Measurements from ENCODE around the gene SHROOM2.

The SHROOM2 gene

GRCh38 chrX:9890681-9891091, 104.5 kb downstream of the SHROOM2 start:
- Mint-ChIP-seq H3K27ac (no peak overlapping the region), H3K9me3 (no peaks in the 10 kb centered on the region), H3K4me3 (no peak overlapping the region), H3K4me1 (ENCODE audit: low read depth) (peaks cover 17% of the 10 kb centered on the region), H3K36me3 (ENCODE audit: low read depth) (no peaks in the 10 kb centered on the region), H3K27me3 (peaks cover 8% of the 10 kb centered on the region)
- intact Hi-C loops (cut with micrococcal nuclease) = no loop called here

GRCh38 chrX:9895225-9895912, 109.1 kb downstream of the SHROOM2 start:
- intact Hi-C loops (cut with micrococcal nuclease) = no loop called here
- Mint-ChIP-seq H3K36me3 (ENCODE audit: low read depth) (no peaks in the 10 kb centered on the region), H3K27me3 (peaks cover 18% of the 10 kb centered on the region), H3K4me1 (ENCODE audit: low read depth) (no peaks in the 10 kb centered on the region), H3K27ac (no peak overlapping the region), H3K9me3 (no peaks in the 10 kb centered on the region), H3K4me3 (no peak overlapping the region)

GRCh38 chrX:9897761-9898161, 111.5 kb downstream of the SHROOM2 start:
- H3K4me1 Mint-ChIP-seq (ENCODE audit: low read depth) = peaks cover 4% of the 10 kb centered on the region
- H3K4me3 Mint-ChIP-seq = no peak overlapping the region
- no peaks in the 10 kb centered on the region for H3K9me3 Mint-ChIP-seq
- no peak overlapping the region for H3K27ac Mint-ChIP-seq
- peaks cover 19% of the 10 kb centered on the region for H3K27me3 Mint-ChIP-seq
- H3K36me3 Mint-ChIP-seq (ENCODE audit: low read depth) = no peaks in the 10 kb centered on the region
- intact Hi-C loops (cut with micrococcal nuclease) = no loop called here

- no peaks in the 10 kb centered on the region for H3K9me3 Mint-ChIP-seq
- no peak overlapping the region for H3K27ac Mint-ChIP-seq
- H3K4me3 Mint-ChIP-seq = no peak overlapping the region
- peaks cover 5% of the 10 kb centered on the region for H3K4me1 Mint-ChIP-seq (ENCODE audit: low read depth)
- H3K27me3 Mint-ChIP-seq = peaks cover 19% of the 10 kb centered on the region
- no peaks in the 10 kb centered on the region for H3K36me3 Mint-ChIP-seq (ENCODE audit: low read depth)
- intact Hi-C loops (cut with micrococcal nuclease) = no loop called here
Observed at GRCh38 chrX:9899640-9900111, 113.4 kb downstream of the SHROOM2 start.

- Mint-ChIP-seq H3K4me3 (no peak overlapping the region), H3K27me3 (peaks cover 19% of the 10 kb centered on the region), H3K36me3 (ENCODE audit: low read depth) (no peaks in the 10 kb centered on the region), H3K4me1 (ENCODE audit: low read depth) (peaks cover 19% of the 10 kb centered on the region), H3K9me3 (no peaks in the 10 kb centered on the region), H3K27ac (no peak overlapping the region)
- intact Hi-C loops (cut with micrococcal nuclease) = no loop called here
Observed at GRCh38 chrX:9902656-9903055, 116.4 kb downstream of the SHROOM2 start.

GRCh38 chrX:9903146-9903545, 116.9 kb downstream of the SHROOM2 start:
- Mint-ChIP-seq H3K9me3 (no peaks in the 10 kb centered on the region), H3K27ac (no peak overlapping the region), H3K27me3 (peaks cover 16% of the 10 kb centered on the region), H3K36me3 (ENCODE audit: low read depth) (no peaks in the 10 kb centered on the region), H3K4me3 (no peak overlapping the region), H3K4me1 (ENCODE audit: low read depth) (peaks cover 24% of the 10 kb centered on the region)
- intact Hi-C loops (cut with micrococcal nuclease) = no loop called here

GRCh38 chrX:9905288-9905687, 119.1 kb downstream of the SHROOM2 start:
- no peaks in the 10 kb centered on the region for H3K36me3 Mint-ChIP-seq (ENCODE audit: low read depth)

GRCh38 chrX:9905721-9906120, 119.5 kb downstream of the SHROOM2 start:
- Mint-ChIP-seq H3K36me3 (ENCODE audit: low read depth) (no peaks in the 10 kb centered on the region), H3K4me1 (ENCODE audit: low read depth) (peaks cover 25% of the 10 kb centered on the region), H3K27ac (no peak overlapping the region), H3K27me3 (peaks cover 8% of the 10 kb centered on the region), H3K9me3 (no peaks in the 10 kb centered on the region), H3K4me3 (no peak overlapping the region)
- intact Hi-C loops (cut with micrococcal nuclease) = no loop called here

More at GRCh38 chrX:9905288-9905687, 119.1 kb downstream of the SHROOM2 start:
- H3K4me3 Mint-ChIP-seq = no peak overlapping the region
- H3K9me3 Mint-ChIP-seq = no peaks in the 10 kb centered on the region
- no peak overlapping the region for H3K27ac Mint-ChIP-seq
- peaks cover 25% of the 10 kb centered on the region for H3K4me1 Mint-ChIP-seq (ENCODE audit: low read depth)
- intact Hi-C loops (cut with micrococcal nuclease) = no loop called here
- peaks cover 8% of the 10 kb centered on the region for H3K27me3 Mint-ChIP-seq

- intact Hi-C loops (cut with micrococcal nuclease) = no loop called here
- Mint-ChIP-seq H3K36me3 (ENCODE audit: low read depth) (no peaks in the 10 kb centered on the region), H3K4me3 (no peak overlapping the region), H3K27ac (no peak overlapping the region), H3K9me3 (no peaks in the 10 kb centered on the region), H3K4me1 (ENCODE audit: low read depth) (peaks cover 25% of the 10 kb centered on the region), H3K27me3 (peaks cover 12% of the 10 kb centered on the region)
Observed at GRCh38 chrX:9906919-9907318, 120.7 kb downstream of the SHROOM2 start.

GRCh38 chrX:9907645-9908387, 121.6 kb downstream of the SHROOM2 start:
- intact Hi-C loops (cut with micrococcal nuclease) = no loop called here

GRCh38 chrX:9909254-9909653, 123.0 kb downstream of the SHROOM2 start:
- H3K9me3 Mint-ChIP-seq = no peaks in the 10 kb centered on the region
- H3K4me3 Mint-ChIP-seq = no peak overlapping the region
- intact Hi-C loops (cut with micrococcal nuclease) = no loop called here
- no peaks in the 10 kb centered on the region for H3K36me3 Mint-ChIP-seq (ENCODE audit: low read depth)
- no peak overlapping the region for H3K27ac Mint-ChIP-seq
- peaks cover 19% of the 10 kb centered on the region for H3K4me1 Mint-ChIP-seq (ENCODE audit: low read depth)
- H3K27me3 Mint-ChIP-seq = peaks cover 22% of the 10 kb centered on the region

More at GRCh38 chrX:9907645-9908387, 121.6 kb downstream of the SHROOM2 start:
- Mint-ChIP-seq H3K4me1 (ENCODE audit: low read depth) (peaks cover 21% of the 10 kb centered on the region), H3K27ac (no peak overlapping the region), H3K9me3 (no peaks in the 10 kb centered on the region), H3K4me3 (no peak overlapping the region), H3K36me3 (ENCODE audit: low read depth) (no peaks in the 10 kb centered on the region), H3K27me3 (peaks cover 15% of the 10 kb centered on the region)

- Mint-ChIP-seq H3K4me1 (ENCODE audit: low read depth) (peaks cover 13% of the 10 kb centered on the region), H3K27me3 (peaks cover 22% of the 10 kb centered on the region), H3K36me3 (ENCODE audit: low read depth) (no peaks in the 10 kb centered on the region), H3K27ac (no peak overlapping the region), H3K4me3 (no peak overlapping the region), H3K9me3 (no peaks in the 10 kb centered on the region)
- intact Hi-C loops (cut with micrococcal nuclease) = no loop called here
Observed at GRCh38 chrX:9911487-9911886, 125.3 kb downstream of the SHROOM2 start.

- Mint-ChIP-seq H3K27ac (no peak overlapping the region), H3K36me3 (ENCODE audit: low read depth) (no peaks in the 10 kb centered on the region), H3K4me3 (no peak overlapping the region), H3K4me1 (ENCODE audit: low read depth) (peaks cover 7% of the 10 kb centered on the region), H3K9me3 (no peaks in the 10 kb centered on the region), H3K27me3 (peaks cover 25% of the 10 kb centered on the region)
- intact Hi-C loops (cut with micrococcal nuclease) = no loop called here
Observed at GRCh38 chrX:9912351-9913145, 126.3 kb downstream of the SHROOM2 start.

- Mint-ChIP-seq H3K4me1 (ENCODE audit: low read depth) (peaks cover 1% of the 10 kb centered on the region), H3K36me3 (ENCODE audit: low read depth) (no peaks in the 10 kb centered on the region), H3K9me3 (no peaks in the 10 kb centered on the region), H3K27me3 (peaks cover 25% of the 10 kb centered on the region), H3K27ac (no peak overlapping the region), H3K4me3 (no peak overlapping the region)
- intact Hi-C loops (cut with micrococcal nuclease) = no loop called here
Observed at GRCh38 chrX:9913146-9913433, 126.9 kb downstream of the SHROOM2 start.
